ENCODE results near the gene WNT10A. TPM values are rescaled to one million over a fixed set of nuclear protein-coding genes. Genes with fewer than 3 reads are reported as not detected.
"Not testable (repeated sequence)": the region's sequence is repeated elsewhere in the genome, so short reads cannot be mapped to it uniquely, and the experiment has no call there.

Gene WNT10A
- not detected for polyA plus RNA-seq (ENCODE audit: insufficient read length)

GRCh38 chr2:218880102-218880858 lies at the start of gene WNT10A:
WNT10A (plus strand) TSS chr2:218880852; CDS start chr2:218880996, 144 bp downstream.
- DNase-seq (ENCODE audit: low read depth), result no peak

- no peak for DNase-seq (ENCODE audit: low read depth)
Observed at GRCh38 chr2:218831378-218831990, 49.2 kb upstream of the WNT10A start, which contains the start of gene PRKAG3. PRKAG3 (minus strand) TSS chr2:218831803.

DNA sequence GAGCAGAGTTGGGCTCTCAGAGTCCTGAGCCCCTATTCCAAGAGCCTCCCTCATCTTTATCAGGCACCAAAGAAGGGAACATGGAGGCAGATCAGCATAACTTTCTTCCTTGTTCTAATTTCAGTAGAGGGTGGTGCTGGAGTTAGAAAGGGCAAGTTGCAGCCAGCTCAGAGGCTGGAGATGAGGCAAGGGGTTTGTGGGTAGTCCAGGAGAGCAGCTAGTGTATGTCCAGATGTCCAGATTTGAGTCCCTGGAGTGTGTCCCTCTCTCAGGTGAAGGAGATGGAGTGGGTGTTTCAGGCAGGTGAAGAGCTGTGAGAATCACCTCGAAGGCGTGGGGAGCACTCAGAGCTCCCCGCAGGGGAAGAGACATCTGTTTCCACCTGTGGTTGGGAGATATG lies 48.6 kb upstream of the WNT10A start:
- no peak for DNase-seq (ENCODE audit: low read depth)

DNA sequence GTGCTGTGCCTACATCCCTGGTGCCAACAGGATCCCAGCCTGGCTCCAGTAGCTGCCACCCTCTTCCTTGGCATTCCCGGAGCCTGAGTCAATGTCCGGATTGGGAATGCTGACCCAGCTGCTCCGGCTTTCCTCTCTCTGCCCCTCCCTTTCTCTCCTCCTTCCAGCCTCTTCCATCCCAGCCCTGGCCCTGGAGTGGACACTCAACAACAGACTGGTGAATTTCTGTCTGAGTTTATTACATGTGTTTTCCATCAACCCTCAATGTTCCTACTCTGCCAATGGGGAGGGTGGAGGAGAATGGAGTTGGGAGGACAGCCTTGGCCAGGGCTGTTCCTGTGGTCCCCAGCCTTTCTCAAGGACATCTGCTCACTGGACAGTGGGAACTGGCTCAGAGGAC lies 48.1 kb upstream of the WNT10A start:
- DNase-seq (ENCODE audit: low read depth), result no peak

- no peak for DNase-seq (ENCODE audit: low read depth)
Observed at GRCh38 chr2:218833023-218833609, 47.5 kb upstream of the WNT10A start.

DNA sequence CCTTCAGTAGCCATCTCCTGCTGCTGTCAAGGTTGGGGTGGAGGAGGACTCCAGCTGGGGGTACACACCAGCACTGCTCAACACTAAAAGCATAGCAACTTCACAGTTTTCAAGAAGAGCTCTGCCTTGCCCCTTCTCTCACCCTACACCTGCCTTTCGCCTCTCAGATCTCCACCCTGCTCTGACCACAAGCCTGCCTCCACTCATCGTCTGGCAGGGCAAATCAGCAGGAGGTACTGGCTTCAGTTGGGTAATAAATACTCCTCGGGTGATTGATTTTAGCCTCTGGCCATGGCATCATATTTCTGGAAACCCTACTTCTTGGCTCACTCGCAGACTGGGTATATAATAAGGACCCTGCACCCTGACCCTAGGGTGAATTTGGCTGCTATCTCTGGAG lies 46.0 kb upstream of the WNT10A start:
- no peak for DNase-seq (ENCODE audit: low read depth)

DNA sequence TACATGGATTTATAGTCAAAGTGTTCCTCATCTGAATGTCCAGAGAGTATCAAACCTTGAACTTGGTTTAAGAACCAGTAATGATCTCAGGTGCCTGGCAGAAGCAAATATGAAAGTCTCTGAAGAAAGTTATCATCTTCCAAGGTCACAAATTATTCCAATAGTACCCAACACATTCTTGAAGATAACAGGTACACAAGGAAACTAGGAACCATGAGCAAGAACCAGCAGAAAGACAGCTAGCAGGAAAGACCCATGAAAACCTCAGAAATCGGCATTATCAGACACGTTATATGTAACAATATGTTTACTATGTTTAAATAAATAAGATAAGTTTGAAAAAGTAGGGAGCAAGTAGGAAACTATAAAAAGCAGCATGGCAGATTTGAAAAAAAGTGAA lies 43.2 kb upstream of the WNT10A start:
- DNase-seq (ENCODE audit: low read depth), result no peak

DNA sequence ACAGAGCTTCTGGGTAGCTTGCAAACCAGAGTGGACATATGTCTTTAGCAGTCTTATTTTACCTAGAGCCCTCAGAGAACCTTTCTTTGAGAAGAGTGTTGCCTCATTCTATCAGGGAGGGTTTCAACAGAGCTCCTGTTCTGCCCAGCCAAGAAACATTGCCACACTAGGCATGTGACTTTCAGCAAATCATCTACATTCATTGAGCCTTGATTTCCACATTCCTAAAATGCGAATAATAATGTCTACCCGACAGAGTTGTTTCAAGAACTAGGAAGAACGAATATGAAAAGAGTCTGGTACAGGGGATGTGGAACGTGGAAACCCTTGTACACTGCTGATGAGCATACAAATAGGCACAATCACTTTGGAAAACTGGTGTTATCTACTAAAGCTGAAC lies 41.2 kb upstream of the WNT10A start:
- DNase-seq (ENCODE audit: low read depth), result no peak

DNA sequence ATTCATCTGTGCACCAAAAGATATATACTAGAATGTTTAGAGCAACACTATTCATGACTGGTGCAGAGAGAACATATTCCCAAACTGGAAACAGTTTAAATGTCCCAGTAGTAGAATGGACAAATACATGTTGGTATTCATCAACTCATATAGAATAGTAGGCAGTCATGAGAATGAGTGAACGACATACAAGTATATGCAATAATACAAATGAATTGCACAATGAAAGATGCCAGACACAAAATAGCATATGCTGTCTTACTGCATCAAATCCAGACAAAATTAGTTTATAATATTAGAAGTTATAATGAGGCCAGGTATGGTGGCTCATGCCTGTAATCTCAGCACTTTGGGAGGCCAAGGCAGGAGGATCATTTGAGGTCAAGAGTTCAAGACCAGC lies 40.8 kb upstream of the WNT10A start:
- no peak for DNase-seq (ENCODE audit: low read depth)

GRCh38 chr2:218844334-218844733 lies 36.3 kb upstream of the WNT10A start:
- not testable (repeated sequence) for DNase-seq (ENCODE audit: low read depth)

DNA sequence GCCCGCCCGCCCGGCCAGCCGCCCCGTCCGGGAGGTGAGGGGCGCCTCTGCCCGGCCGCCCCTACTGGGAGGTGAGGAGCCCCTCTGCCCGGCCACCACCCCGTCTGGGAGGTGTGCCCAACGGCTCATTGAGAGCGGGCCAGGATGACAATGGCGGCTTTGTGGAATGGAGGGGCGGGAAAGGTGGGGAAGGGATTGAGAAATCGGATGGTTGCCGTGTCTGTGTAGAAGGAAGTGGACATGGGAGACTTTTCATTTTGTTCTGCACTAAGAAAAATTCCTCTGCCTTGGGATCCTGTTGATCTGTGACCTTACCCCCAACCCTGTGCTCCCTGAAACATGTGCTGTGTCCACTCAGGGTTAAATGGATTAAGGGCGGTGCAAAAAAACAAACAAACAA lies 33.7 kb upstream of the WNT10A start:
- not testable (repeated sequence) for DNase-seq (ENCODE audit: low read depth)

DNA sequence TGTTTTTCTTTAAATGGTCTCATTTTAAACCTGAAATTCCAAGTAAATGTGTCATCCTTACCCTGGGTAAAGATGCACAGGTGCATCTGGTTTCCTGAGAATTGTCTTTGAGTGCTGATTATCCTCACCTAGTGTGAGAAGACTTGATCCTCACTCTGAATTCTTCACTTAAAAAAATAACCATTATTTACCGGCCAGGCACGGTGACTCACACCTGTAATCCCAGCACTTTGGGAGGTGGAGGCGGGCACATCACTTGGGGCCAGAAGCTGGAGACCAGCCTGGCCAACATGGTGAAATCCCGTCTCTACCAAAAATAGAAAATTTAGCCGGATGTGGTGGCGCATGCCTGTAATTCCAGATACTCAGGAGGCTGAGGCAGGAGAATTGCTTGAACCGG lies 30.9 kb upstream of the WNT10A start:
- DNase-seq (ENCODE audit: low read depth), result no peak

DNA sequence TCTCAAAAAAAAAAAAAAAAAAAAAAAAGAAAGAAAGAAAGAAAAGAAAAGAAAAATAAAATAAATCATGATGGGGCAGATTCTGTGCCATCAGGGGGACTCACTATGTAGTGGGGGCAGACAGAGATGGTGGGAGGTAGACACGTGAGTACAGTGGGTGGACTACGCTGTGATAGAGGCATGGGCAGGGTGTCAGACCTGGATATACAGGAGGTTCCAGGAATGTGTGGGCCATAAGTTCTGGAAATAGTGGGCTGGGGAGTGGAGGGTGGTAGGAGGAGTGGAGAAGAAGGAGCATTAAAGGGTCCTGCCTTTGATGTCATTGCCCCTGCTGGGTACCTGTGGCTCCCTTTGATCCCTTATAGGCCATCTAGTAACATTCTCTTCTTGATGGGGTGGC lies 29.9 kb upstream of the WNT10A start:
- no peak for DNase-seq (ENCODE audit: low read depth)

DNA sequence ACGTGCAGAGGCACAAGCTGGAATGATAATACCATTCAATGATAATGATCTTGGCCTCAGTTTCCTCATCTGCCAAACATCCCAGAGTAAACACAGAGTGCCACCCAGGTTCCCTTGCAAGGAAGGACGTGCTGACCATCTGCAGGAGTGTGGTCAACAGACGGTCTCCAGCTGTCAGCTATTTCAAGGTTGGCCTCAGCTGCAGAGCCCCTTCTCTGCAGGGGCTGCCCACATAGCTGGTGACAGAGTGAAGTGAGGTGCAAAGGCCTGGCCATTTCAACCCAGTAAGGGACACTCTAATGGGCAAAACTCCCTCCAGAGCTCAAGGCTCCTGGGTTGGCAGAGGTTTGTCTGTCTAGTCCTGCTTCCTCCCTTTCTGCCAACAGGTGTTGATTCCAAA lies 29.4 kb upstream of the WNT10A start:
- no peak for DNase-seq (ENCODE audit: low read depth)

DNA sequence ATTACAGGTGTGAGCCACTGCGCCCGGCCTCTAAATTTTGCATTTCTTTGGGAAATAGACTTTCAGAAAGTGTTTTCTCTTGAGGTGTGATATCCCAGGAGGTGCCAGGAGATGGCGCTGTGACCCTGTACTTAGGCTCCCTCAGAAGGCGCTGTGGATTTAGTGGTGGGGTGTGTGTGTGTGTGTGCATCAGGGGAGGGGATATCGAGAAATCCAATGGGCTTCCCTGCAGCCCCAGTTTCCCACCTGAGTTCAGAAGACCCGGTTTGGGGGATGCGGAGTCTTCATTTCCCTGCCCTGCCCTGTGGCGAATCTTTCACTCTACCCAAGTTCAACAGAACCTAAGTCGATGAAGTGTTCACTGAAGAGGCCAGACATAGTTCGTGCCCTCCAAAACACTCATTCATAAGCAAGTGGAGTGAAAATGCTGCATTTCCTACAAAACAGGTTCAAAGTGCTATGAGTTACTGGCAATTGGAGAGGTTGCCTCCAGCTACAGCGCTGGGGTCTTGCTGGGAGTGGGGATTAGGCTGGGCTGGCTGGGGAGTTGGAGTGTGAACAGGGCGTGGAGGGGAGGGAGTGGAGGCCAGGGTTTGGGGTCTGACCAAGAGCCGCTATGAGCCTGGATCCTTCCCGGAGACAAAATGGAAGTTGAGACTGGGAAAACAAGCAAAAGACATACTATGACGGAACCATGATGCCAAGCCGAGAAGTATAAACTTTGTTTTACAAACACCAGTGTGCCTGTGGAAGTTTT lies 27.6 kb upstream of the WNT10A start:
- DNase-seq (ENCODE audit: low read depth), result no peak

DNA sequence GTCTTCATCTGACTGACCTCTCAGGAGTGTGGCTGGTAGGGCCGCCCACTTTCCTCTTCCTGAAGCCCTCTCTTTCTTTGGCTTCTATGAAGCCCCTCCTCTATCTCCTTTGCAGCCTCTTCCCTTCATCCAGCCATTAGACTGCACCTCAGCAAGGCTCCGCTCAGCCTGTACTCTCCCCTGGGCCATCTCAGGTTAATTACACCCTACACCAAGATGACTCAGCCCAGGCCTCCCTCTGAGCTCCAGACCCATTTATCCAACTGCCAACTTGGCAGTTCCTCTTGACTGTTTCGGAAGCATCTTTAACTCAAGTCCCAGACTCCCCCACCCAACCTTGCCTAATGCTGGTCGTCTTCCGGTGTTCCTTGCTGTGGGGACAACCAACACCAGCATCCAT lies 26.9 kb upstream of the WNT10A start:
- DNase-seq (ENCODE audit: low read depth), result no peak

GRCh38 chr2:218854860-218855259 lies 25.8 kb upstream of the WNT10A start:
- DNase-seq (ENCODE audit: low read depth), result no peak

- no peak for DNase-seq (ENCODE audit: low read depth)
Observed at GRCh38 chr2:218855305-218856166, 25.1 kb upstream of the WNT10A start.

- DNase-seq (ENCODE audit: low read depth), result no peak
Observed at GRCh38 chr2:218856167-218856895, 24.3 kb upstream of the WNT10A start.

- no peak for DNase-seq (ENCODE audit: low read depth)
Observed at GRCh38 chr2:218856896-218857243, 23.8 kb upstream of the WNT10A start.

All from forelimb muscle (tissue), 1 donor.